ENCODE results near the gene EPC1. TPM values are rescaled to one million over a fixed set of nuclear protein-coding genes. Genes with fewer than 3 reads are reported as not detected.

Gene EPC1
- total and polyA plus RNA-seq, 9 of the 15 experiments (the other 6 are each of a cell fraction or from before 2014, with no cell fraction given): 7.0 to 43.6 (median 16.1) TPM

GRCh38 chr10:32379950-32380551, 33.1 kb upstream of the EPC1 start (continued):
- TF ChIP-seq MGA (IDR thresholded peaks at IDR 0.05): 0 out of 2 replicates have a peak, but pooled peaks have one; percentile 7
- TF ChIP-seq CREB5 (CRISPR knock-in tag; IDR thresholded peaks at IDR 0.05): no peak
- TF ChIP-seq ZNF280A (IDR thresholded peaks at IDR 0.05; ENCODE audit: low read depth, partially characterized antibody): peak; percentile 24
- TF ChIP-seq GATA2 (CRISPR knock-in tag; IDR thresholded peaks at IDR 0.05): 0 out of 2 replicates have a peak, but pooled peaks have one; percentile 24
- TF ChIP-seq TCF3 (CRISPR knock-in tag; IDR thresholded peaks at IDR 0.05): peak; percentile 51
- peak; percentile 47; the same call in 1 of the 2 replicates for TF ChIP-seq HSF4 (CRISPR knock-in tag; IDR thresholded peaks at IDR 0.05; ENCODE audit: borderline replicate concordance)
- no peak for TF ChIP-seq BRCA1 (IDR thresholded peaks at IDR 0.05)
- no peak for TF ChIP-seq BRCA1 (CRISPR knock-in tag; IDR thresholded peaks at IDR 0.05)
- peak; percentile 66 for TF ChIP-seq BRD9 (IDR thresholded peaks at IDR 0.05; ENCODE audit: low read depth, partially characterized antibody)
- TF ChIP-seq SMARCA5 (IDR thresholded peaks at IDR 0.05): peak; percentile 76; the same call in 1 of the 2 replicates
- TF ChIP-seq MAZ (CRISPR knock-in tag; conservative IDR thresholded peaks at IDR 0.05 in 1 of 2, IDR thresholded peaks at IDR 0.05 in 1 of 2): no peak
- TF ChIP-seq NBN (IDR thresholded peaks at IDR 0.05; ENCODE audit: low read depth): peak; percentile 68
- TF ChIP-seq ELF4 (CRISPR knock-in tag; IDR thresholded peaks at IDR 0.05): 0 out of 2 replicates have a peak, but pooled peaks have one; percentile 74
- peak; percentile 24 for TF ChIP-seq NFRKB (IDR thresholded peaks at IDR 0.05; ENCODE audit: low read depth)

All from K562 (cell line).